ENCODE results near the gene OR5AU1.
"Not testable (repeated sequence)": the region's sequence is repeated elsewhere in the genome, so short reads cannot be mapped to it uniquely, and the experiment has no call there.

Gene OR5AU1

DNA sequence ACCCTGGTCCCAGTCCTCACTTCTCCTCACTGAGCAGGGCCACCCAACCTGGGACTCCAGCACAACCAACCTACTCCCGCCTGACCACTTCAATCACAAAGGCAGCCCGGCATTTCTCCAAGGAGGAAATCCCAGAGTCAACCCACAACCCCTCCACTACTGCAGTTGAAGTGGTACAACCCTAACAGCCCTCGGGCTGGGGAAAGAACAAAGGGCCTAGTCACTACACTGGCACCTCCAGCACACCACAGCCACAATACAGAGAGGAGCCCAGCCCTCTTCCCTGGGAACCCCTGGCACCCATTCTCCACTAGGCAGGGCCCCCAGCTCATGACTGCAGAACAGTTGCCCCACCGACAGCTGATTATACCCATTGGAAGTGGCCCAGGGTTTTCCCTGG, 13.7 kb upstream of the OR5AU1 start:
- no peak for DNase-seq

- DNase-seq, result no peak
Observed at GRCh38 chr14:21168055-21168454, 12.2 kb upstream of the OR5AU1 start.

GRCh38 chr14:21165670-21166069, 9.8 kb upstream of the OR5AU1 start:
- DNase-seq, result not testable (repeated sequence)

DNA sequence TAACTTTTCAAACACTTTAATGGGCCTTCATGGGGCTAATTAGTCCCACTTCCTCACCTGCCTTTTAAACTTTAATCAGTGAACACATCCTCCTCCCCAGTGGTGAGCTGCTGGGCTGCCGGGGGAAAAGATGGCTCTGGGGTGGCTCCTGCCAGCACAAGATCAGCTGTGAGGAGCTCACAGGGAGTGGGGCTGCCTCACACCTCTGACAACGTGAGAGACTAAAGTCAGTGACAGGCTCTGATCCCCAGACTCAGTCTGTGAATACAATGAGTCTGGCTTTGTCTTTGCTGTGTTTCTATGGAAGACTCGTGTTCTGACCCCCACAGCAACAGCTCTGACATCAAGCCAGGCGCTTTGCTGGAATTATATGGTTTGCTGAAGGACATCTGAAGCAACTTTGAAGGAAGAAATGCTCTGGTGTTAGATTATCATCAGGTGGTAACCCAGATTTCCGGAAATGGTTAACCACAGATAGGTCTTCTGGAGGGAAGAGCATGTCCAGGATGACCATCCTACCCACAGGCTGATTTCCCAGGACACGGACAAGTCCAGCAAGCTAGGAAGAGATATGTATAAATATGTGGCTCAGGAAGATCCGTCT, 9.2 kb upstream of the OR5AU1 start:
- DNase-seq, result not testable (repeated sequence)

DNA sequence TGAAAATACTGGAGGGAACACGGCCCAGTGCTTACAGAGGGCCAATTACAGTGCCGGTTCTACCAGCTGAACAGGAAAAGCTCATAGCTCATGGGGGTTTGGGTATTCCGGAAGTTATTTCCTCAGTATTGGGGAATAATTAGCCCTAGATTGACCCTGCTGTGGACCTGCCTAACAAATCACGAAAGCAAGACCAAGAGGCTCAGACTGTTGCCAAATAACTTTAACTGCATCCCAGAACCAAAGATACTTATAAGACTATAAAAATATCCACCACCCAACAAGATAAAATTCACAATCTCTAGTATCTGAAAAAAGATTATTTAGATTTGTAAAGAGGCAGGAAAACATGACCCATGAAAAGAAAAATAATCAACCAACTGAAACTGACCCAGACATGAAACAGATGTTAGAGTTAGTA, 8.0 kb upstream of the OR5AU1 start:
- DNase-seq, result no peak

GRCh38 chr14:21162081-21162480, 6.2 kb upstream of the OR5AU1 start:
- DNase-seq, result no peak

DNA sequence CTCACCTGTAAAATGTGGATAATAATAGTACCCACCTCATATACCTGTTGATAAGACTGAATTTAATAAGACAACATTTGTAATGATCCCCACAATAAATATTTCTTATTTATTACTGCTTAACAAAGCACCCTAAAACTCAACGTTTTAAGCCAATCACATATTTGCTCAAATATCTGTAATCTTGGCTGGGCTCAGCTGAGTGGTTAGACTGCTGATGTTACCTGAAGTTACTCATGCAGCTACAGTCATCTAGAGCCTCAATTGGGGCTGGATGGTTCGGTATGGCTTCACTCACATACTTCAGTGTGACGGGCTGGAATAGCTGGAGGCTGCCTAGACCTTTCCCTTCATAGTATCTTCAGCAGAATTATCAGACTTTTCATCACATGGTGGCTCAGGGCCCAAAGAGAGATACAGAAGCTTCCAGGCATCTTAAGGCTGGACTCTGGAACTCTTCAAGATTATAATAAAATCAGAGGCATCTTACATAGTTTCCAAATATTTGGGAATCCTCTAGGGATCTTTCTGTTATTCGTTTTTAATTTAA, 4.3 kb upstream of the OR5AU1 start:
- DNase-seq, result no peak

GRCh38 chr14:21158175-21158574, 2.3 kb upstream of the OR5AU1 start:
- not testable (repeated sequence) for DNase-seq

GRCh38 chr14:21149641-21150367, 6.1 kb downstream of the OR5AU1 start:
- DNase-seq, result no peak

GRCh38 chr14:21145437-21145836, 10.4 kb downstream of the OR5AU1 start:
- DNase-seq, result no peak

GRCh38 chr14:21142357-21142756, 13.5 kb downstream of the OR5AU1 start:
- no peak for DNase-seq

DNA sequence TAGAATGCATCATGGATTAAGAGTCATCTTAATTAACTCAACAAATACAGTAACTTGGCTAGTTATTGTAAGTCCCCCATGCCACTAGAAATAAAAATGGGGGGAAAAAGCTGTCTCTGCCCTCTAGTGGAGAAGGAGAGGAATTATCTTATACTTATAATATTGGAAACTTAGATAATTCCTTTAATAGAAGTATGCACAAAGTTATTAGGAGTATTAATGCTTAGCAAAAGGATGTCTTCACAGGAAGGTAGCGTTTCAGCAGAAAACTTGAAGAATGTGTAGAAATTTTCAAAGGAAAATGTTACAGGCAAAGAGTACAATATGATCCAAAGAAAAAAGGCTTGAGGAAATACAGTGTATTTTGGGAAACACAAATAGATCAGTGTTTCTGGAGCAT, 19.8 kb downstream of the OR5AU1 start:
- peak; percentile 7 for DNase-seq

DNA sequence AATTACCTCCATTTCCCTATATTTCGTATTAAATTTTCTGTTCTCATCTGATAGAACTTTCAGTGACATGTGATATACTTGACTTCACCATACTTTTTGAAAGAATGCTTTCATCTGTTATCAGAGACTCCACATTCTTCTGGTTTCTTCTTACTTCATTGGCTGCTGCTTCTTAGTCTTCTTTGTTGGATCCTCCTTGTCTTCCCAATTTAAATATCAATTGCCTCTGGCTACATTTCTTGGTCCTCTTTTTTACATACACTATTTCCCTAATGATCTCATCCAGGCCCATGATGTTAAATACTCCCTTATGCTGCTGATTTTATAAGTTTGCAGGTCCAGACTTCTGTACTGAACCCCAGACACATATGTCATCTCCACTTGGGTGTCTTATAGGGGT, 22.0 kb downstream of the OR5AU1 start:
- no peak for DNase-seq

- no peak for DNase-seq
Observed at GRCh38 chr14:21123429-21123828, 32.4 kb downstream of the OR5AU1 start.

DNA sequence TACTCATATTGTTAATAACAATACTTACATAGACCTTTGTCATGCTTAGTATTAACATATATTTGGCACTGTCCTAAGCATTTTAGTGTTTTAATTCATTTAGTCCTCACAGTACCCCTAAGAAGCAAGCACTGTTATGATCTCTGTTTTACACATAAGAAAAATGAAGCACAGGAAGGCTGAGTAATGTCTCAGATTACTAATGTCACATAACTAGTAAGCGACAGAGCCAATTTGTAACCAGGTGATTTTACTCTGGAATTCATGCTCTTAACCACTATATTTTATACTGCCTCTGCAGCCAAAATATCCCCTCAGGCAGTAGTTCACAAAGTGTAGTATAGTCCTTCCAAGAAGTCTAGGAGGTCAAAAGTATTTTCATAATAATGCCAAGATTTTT, 34.7 kb downstream of the OR5AU1 start:
- no peak for DNase-seq

DNA sequence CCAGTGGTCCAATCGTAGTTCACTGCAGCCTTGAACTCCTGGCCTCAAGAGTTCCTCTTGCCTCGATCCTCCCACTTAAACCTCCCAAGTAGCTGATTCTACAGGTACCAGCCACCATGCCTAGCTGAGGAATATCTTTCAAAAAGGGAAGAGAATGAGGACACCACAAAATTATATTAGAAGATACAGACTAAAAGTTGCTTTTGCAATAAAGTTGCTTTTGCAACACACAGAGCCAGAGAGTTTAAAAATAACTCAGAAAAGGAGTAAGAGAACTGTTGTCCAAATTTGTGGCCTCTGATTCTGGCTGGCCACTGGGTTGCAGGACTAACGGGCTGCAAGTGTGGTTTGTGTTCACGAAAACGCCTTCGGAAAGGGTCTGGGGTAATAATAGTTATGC, 35.2 kb downstream of the OR5AU1 start:
- DNase-seq, result no peak

DNA sequence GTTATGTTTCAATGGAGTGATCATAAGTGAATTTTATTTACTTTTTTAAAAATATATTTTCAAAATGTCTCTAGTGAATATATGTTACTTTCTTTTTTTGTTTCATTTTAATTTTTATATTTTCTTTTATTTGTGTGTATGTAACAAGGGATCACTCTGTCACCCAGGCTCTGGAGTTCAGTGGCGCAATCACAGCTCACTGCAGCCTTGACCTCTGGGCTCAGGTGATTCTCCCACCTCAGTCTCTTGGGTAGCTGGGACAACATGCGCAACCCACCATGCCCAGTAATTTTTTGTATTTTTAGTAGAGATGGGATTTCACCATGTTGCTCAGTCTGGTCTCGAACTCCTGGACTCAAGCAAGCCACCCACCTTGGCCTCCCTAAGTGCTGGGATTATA, 36.9 kb downstream of the OR5AU1 start:
- no peak for DNase-seq

DNA sequence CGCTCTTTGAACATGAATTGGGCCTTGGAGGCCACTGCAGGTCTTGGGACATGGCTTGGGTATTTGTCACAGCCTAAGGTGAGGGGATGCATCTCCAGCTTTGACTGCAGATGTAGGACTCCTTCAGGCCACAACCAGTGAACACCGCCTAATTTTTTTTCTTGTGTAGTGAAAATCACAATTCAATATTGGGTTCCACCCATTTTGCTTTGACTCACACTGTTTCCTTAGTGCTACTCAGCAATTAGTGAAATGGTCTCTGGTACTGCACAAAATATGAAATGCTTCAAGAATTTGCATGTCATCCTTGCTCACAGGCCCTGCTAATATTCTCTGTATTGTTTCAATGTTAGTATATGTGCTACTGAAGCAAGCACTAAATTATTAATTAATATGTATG, 42.5 kb downstream of the OR5AU1 start:
- DNase-seq, result no peak

- no peak for DNase-seq
Observed at GRCh38 chr14:21112255-21112654, 43.6 kb downstream of the OR5AU1 start.

DNA sequence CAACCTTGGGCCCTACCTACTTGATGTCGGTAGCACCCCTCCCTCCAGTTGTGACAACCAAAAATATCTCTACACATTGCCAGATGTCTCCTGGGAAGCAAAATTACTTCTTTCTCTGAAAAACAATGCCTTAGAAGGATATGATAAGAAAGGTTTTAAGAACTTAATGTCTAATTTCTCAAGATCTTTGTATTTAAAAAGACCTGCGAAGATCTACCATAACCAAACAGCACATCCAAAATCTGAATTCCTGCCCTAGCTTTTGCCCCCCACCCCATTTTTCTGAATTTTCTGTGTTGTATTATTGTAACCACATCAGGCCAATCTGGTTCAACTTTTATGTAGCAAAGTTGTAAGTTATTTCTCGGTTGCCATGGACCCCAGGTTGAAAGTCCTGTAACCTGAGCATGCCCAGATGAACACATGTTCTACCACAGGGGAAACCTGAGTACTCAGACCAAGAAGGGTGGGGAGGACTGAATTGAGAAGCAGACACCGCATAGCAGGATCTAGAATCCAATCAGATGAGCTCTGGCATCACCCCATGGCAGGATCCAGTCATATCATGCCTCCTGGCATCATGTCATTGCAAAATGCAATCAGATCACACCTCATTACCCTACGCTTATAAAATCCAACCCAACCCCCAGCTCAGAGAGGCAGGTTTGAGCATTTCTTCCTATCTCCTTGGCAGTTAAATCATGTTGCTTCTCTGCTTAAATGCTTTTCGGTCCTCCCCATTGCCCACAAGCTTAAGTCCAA, 46.3 kb downstream of the OR5AU1 start:
- DNase-seq, result no peak

GRCh38 chr14:21108791-21109190, 47.1 kb downstream of the OR5AU1 start:
- DNase-seq, result no peak

DNA sequence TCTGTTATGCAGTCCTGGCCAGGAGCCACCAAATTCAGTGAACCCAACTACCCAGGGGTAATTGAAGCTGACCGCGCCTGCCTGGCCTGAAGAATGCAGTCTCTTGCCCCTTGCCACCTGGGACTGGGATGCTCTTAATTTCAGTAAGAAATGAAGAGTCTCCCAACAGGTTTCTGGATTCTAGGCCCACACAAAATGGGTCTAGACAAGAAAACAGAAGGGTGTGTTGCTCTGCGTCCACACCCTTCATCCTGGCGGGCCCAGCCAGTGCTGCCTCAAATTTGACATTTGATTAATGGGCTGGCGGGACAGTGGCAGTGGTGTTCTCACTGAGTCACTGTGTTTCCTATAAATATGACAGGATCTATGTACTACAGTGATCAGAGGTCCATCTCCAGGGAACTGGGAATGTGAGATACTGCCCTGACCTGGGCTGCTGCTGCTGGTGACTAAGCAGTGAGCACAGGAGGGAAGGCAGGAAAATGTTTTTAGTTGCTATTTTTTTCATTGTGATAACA, 48.5 kb downstream of the OR5AU1 start:
- no peak for DNase-seq

- DNase-seq, result peak; percentile 64
Observed at GRCh38 chr14:21106498-21107282, 49.2 kb downstream of the OR5AU1 start.

Measured in central memory CD4-positive, alpha-beta T cell (primary cell).